DOHH2 (cell line): Measurements from ENCODE around the gene TMEM266.

Experiments used
- EZH2phosphoT487 ChIP-seq: fragments of 200-600 bp; sonication (generic); IDR thresholded peaks from 2 replicates; pipeline ENCODE4 v1.6.1; 2017; ENCODE audit warnings: borderline replicate concordance, mild to moderate bottlenecking, antibody characterized with exemption, low read length, moderate library complexity, mixed read lengths
- TF ChIP-seq, protein P1 (sequence below): fragments of 200-600 bp; sonication (generic); IDR thresholded peaks from one replicate; pipeline ENCODE4 v1.5.1; 2014; ENCODE audit warnings: antibody characterized with exemption, mild to moderate bottlenecking, low read depth, low read length; ENCODE audit not compliant: poor library complexity, severe bottlenecking

DNA sequence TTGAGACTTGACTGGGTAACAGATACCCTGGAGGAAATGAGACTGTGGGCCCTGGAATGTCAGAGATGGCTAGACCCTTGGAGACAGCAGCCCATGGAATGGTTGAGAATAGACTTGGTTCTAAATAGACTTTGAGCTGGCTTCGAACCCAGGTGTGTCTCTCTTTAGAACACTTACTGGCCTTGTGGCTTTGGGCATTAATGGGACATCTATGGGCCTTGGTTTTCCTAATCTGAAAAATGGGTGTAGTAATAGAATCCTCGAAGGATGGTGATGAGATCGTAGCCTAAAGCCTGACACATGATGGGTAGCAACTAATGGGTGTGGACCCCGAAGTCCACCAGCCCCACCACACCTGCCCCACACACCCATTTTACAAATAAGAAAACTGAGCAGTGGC lies 119.2 kb downstream of the TMEM266 start:
- TF ChIP-seq, protein P1, sequence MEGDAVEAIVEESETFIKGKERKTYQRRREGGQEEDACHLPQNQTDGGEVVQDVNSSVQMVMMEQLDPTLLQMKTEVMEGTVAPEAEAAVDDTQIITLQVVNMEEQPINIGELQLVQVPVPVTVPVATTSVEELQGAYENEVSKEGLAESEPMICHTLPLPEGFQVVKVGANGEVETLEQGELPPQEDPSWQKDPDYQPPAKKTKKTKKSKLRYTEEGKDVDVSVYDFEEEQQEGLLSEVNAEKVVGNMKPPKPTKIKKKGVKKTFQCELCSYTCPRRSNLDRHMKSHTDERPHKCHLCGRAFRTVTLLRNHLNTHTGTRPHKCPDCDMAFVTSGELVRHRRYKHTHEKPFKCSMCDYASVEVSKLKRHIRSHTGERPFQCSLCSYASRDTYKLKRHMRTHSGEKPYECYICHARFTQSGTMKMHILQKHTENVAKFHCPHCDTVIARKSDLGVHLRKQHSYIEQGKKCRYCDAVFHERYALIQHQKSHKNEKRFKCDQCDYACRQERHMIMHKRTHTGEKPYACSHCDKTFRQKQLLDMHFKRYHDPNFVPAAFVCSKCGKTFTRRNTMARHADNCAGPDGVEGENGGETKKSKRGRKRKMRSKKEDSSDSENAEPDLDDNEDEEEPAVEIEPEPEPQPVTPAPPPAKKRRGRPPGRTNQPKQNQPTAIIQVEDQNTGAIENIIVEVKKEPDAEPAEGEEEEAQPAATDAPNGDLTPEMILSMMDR = no peak
- no peak for TF ChIP-seq EZH2phosphoT487
